GM03348 (cell line): Measurements from ENCODE around the gene WDR5.
A peak's percentile ranks its signal among the peaks of the same experiment; 100 is the strongest.

Experiments used
- DNase-seq: peaks from one replicate; pipeline ENCODE4 v3.0.0; 2012; ENCODE audit warnings: low spot score

WDR5 gene

DNA sequence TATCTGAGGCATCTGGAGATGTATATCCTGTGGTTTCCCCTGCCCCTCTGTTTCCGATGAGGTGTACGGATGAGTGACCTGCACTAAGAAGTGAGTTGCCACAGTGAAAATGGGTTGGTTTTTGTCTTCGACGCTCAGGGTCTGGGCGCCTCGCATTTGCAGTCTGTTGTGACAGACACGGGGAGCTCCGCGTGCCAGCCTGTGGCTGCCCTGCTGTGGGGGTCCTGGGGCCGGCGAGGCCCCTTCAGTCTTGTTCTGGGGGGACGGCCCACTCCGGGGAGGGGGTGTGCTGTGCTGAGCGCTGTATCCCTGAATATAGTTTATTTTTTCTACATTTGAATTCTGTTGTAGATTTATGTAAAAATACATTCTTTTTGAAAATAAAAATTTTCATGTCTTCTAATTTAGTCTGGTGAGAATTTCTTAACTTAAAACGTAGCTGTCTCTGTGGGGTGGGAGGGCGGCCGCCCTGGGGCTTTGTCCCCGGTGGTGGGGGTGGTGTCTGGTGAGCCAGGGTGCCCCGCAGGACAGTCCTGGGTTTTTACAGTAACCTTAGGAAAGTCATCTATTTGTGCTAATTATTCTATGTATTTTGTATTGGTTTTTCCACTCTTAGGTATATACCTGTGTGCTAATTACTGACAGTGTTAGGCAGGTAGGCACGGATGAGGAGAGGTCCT, 23.8 kb downstream of the WDR5 start:
- DNase-seq: no peak

- no peak for DNase-seq
Measured at GRCh38 chr9:134161647-134162046, 25.8 kb downstream of the WDR5 start.

DNA sequence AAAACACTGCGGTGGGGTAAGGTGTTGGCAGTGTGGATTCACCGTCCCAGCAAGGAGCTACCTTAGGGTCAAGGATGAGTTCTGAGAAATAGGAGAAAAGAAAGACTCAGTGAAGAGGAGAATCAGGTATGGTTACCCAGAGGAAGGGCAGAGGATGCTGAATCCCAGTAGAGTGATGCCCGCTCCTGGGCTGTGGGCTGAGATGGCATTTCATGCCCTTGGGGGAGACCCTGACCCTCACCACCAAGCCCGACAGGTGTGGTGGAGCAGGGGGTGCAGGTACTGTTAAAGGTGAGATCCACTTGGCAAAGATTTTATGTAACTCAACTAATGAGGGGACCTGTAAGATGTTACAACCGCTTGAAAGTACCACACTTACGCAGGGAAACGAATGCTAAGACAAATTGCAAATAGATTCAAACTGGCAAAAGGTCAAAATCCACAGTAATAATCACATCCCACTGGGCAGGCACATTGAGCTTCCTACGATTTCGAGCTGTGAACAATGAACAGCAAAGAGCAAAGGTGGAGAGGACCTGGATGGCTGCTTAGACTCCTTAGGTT, 26.4 kb downstream of the WDR5 start:
- DNase-seq: no peak

- DNase-seq: no peak
Measured at GRCh38 chr9:134162926-134163370, 27.1 kb downstream of the WDR5 start.

DNA sequence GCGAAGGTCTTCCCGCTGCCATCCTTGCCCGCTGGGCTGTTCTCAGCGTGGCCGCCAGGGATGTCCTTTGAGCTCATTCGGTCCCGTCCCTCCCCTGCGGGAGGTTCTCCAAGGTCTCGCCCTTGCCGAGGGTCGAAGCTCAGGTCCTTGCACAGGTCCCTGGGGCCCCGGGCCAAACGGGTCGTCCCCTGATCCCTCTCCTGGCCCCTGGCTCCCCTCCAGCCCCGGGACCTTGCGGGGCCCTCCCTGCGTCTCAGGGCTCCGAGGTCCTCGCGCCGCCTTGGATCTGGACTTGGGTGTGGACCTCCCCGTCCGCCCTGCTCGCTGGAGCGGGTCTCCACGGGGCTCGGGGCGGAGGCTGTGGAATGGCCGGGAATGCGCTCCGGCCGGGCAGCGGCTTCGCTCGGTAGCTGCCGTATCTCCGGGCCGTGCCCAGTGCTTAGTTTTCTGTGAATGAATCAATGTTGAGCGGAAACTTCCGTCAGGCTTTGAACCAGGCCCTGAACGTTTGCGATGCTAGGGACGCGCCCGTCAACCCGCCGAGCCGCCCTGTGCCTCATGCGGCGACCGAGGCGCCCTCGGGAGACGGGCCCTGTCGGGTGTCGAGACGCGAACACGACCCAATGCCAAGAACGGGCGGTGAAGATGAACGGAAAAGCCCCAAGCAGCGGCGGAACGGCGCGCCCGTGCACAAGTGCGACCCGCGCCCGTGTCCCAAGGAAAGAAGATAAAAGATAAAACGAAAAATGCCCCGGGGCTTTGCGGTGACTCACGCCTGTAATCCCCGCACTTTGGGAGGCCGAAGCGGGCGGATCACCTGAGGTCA, 27.7 kb downstream of the WDR5 start:
- DNase-seq: peak; percentile 57

DNA sequence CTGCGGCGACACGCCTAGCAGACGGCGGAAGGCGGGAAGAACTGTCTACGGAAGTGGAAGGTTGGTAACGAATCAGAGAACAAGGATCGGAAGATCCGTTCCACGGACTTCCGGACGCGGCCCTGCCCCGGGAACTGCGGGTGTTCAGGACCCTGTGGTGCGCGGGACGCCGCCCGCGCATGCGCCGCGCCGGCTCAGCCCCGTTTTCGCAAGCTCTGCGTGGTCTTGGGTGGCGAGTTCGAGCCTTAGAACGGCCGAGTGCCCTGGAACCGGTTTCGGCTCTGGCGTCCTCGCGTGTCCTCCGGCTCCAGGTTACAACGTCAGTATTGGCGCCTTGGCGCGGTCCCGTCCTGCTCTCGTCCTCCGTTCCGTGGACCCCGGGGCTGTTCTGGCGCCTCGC, 29.0 kb downstream of the WDR5 start:
- no peak for DNase-seq

DNA sequence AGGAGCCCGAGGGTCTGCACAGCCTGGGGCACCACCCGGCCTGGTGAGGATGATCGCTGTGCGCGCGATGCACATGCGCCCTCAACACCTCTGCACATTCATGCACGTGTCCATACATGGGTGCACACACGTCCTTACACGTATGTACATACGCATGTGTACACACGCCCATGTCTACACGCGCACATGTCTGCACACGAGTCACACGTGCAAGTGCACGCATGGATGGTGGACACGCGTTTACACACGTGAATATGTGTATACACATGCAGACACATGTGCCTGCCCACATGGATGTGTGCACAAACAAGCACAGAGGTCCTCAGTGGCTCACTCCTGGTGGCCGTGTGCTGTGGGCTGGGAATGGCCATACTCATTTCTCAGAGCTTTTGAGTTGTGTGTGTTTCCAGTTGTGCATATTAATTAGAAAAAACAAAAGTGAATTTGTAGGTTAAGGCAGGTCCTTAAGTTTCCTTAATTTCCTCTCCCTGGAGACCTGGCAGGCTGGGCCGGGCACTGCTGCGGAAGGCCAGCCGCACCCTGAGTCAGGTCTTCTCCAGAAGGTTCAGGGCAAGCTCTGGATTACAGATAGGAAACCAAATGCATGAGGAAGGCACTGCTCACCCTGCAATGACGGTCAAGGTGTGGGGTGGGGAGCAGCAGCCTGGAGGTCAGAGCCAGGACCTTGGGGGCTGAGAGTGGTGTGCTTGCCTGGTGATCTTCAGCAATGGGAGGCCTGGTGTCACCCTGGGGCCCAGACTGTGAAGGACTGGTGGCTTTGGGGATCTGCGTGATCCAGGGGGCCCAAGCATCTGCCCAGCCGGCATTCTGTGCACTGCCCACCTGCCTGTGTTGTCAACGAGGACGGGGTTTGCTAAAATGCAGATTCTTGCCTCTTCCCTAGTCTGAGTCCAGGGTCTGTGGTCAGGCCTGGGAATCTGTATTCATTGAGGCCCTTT, 29.8 kb downstream of the WDR5 start:
- no peak for DNase-seq

DNA sequence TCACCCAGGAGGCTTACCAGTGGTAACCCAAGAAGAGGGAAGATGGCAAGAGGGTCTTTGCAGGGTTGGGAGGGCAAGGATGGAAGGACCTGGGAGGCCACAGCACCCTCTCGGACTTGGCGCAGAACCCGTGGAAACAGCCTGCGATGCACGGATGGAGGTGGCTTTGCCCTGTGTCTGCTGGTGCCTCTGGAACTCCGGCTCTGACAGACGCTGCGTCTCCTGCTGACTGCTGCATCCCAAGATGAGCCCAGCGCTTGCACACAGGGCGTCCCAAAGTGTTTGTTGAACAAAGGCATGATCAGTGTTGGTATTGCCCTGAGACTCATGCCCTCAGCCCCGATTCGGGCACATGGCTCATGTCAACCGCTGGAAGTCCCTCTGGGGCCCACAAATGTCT, 30.5 kb downstream of the WDR5 start:
- no peak for DNase-seq

DNA sequence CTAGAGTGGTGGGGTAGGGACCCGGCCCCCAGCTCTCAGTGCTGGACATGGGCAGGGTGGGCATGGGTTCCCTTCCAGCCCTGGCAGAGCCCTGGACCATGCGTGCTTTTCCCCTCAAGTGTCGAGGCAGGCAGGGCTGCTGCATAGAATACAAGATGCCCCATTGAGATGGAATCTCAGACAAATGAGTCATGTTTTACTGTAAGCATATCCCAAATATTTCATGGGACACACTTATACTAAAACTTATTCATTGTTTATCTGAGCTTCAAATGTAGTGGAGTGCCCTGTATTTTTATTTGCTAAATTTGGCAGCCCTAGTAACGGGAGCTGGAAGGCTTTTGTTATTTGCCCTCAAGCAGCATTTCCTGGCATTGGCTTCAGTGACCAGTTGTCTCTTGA, 31.6 kb downstream of the WDR5 start:
- no peak for DNase-seq

GRCh38 chr9:134168757-134169550, 33.1 kb downstream of the WDR5 start:
- no peak for DNase-seq

- no peak for DNase-seq
Measured at GRCh38 chr9:134169724-134170401, 34.0 kb downstream of the WDR5 start.

- no peak for DNase-seq
Measured at GRCh38 chr9:134170532-134171315, 34.8 kb downstream of the WDR5 start.

GRCh38 chr9:134171316-134172197, 35.7 kb downstream of the WDR5 start:
- DNase-seq: peak; percentile 60

DNA sequence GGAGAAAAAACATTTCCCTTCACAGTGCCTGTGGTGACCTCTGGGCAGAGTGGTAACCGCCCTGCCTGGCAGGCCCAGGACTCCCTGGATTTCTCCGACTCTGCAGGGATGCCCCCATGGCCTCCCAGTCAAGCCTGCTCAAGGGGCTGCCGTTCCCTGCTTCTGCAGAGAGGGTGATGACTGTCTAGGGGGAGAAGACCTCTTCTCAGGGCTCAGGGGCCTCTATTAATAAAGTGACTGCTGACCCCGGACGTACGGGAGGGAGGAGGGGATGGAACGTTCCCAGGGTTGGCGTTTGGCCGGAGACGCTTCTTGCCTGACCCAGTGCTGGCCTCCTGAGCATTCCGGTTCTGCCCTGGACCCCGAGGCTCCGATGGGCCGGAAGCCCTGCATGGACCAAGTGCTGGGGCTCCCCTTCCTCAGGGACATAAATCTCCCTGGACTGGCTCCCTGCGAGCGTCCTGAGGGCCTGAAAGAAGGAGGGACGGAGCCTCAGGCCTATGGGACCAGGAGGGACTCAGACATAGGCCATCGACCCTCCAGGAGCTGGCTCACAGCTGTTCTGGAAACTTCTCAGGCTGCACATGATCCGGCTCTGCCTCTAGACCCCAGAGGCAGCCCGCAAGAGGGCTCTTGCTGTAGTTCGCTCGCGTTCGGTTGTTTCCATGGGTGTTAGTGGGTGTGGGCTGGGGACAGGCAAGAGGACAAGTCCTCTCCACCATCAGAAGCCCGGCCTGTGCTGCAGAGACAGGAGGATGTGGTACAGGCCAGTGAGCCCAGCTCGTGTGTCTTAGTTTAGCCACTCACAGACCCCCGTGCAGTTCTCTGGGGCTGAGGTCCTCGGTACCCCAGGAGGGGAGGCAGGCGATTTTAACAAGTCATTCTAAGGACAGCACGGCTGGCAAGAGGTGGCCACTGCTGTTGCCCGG, 36.6 kb downstream of the WDR5 start:
- no peak for DNase-seq

- no peak for DNase-seq
Measured at GRCh38 chr9:134173127-134174072, 37.5 kb downstream of the WDR5 start.

GRCh38 chr9:134174073-134174449, 38.2 kb downstream of the WDR5 start:
- no peak for DNase-seq
